Suprapubic skin (tissue), 4 donors: ENCODE results near the gene NR2F1-AS1. TPM values are rescaled to one million over a fixed set of nuclear protein-coding genes. Genes with fewer than 3 reads are reported as not detected.

Experiments
- DNase-seq, 2 donors: peaks; one replicate each; pipeline ENCODE4 v3.0.0-alpha.2; 2019; ENCODE audit warnings: low spot score in 2 of 2
- H3K27ac ChIP-seq: fragments of 200-600 bp; sonication (generic); one replicate; pipeline ENCODE4 v1.5.1; 2019
- H3K27me3 ChIP-seq: fragments of 200-600 bp; sonication (generic); one replicate; pipeline ENCODE4 v1.5.1; 2019
- H3K36me3 ChIP-seq: fragments of 200-600 bp; sonication (generic); one replicate; pipeline ENCODE4 v1.5.1; 2019
- H3K4me1 ChIP-seq: fragments of 200-600 bp; sonication (generic); one replicate; pipeline ENCODE4 v1.5.1; 2019
- H3K4me3 ChIP-seq: fragments of 200-600 bp; sonication (generic); one replicate; pipeline ENCODE4 v1.5.1; 2019; ENCODE audit warnings: mild to moderate bottlenecking
- H3K9me3 ChIP-seq: fragments of 200-600 bp; sonication (generic); one replicate; pipeline ENCODE4 v1.5.1; 2019
- EP300 ChIP-seq: sonication (generic); formaldehyde crosslinking; IDR thresholded peaks from one replicate; pipeline ENCODE4 v1.6.1; 2017; ENCODE audit warnings: antibody characterized with exemption
- POLR2A ChIP-seq, 2 donors: fragments of 450-650 bp; IDR thresholded peaks; one replicate each; pipeline ENCODE4 v1.6.1; 2017; ENCODE audit warnings: antibody characterized with exemption in 2 of 2, mild to moderate bottlenecking in 2 of 2, moderate library complexity in 2 of 2
- POLR2AphosphoS5 ChIP-seq, 3 donors: sonication (generic); formaldehyde crosslinking; IDR thresholded peaks; one replicate each; pipeline ENCODE4 v1.6.1; 2017; ENCODE audit warnings: antibody characterized with exemption in 3 of 3
- WGBS: methylation state at CpG from one replicate; pipeline ENCODE4 v1.1.5; 2018; 5-methylcytosine and 5-hydroxymethylcytosine counted together
- total RNA-seq, 4 donors: library from RNA; depleted of rRNA; stranded (reverse); fragments of >200 nt; gene quantifications; one replicate each; pipeline ENCODE4 v1.1.0, GENCODE V29; 2016
- TF ChIP-seq, protein P1 (sequence below), 2 donors: fragments of 200-600 bp in 1 of 2; fragments of 450-650 bp in 1 of 2; sonication (generic) in 1 of 2; IDR thresholded peaks; one replicate each; pipeline ENCODE4 v1.5.1; 2016 to 2019; ENCODE audit warnings: antibody characterized with exemption in 2 of 2, mild to moderate bottlenecking in 1 of 2, moderate library complexity in 1 of 2

Gene NR2F1-AS1
- total RNA-seq, 4 donors from 2014 or later = 0.76 to 1.4 (median 1.2) TPM

GRCh38 chr5:93571114-93571949 is 9.7 kb downstream of the NR2F1-AS1 start:
- no peak for TF ChIP-seq POLR2A (IDR thresholded peaks at IDR 0.05)
- TF ChIP-seq POLR2AphosphoS5 (IDR thresholded peaks at IDR 0.05) = no peak
- TF ChIP-seq, protein P1, sequence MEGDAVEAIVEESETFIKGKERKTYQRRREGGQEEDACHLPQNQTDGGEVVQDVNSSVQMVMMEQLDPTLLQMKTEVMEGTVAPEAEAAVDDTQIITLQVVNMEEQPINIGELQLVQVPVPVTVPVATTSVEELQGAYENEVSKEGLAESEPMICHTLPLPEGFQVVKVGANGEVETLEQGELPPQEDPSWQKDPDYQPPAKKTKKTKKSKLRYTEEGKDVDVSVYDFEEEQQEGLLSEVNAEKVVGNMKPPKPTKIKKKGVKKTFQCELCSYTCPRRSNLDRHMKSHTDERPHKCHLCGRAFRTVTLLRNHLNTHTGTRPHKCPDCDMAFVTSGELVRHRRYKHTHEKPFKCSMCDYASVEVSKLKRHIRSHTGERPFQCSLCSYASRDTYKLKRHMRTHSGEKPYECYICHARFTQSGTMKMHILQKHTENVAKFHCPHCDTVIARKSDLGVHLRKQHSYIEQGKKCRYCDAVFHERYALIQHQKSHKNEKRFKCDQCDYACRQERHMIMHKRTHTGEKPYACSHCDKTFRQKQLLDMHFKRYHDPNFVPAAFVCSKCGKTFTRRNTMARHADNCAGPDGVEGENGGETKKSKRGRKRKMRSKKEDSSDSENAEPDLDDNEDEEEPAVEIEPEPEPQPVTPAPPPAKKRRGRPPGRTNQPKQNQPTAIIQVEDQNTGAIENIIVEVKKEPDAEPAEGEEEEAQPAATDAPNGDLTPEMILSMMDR (IDR thresholded peaks at IDR 0.05) = no peak
- no peak for TF ChIP-seq EP300
- Histone ChIP-seq H3K4me3 (no peak overlapping the region), H3K9me3 (no peaks in the 10 kb centered on the region), H3K36me3 (no peaks in the 10 kb centered on the region), H3K27ac (no peak overlapping the region), H3K27me3 (peaks cover 80% of the 10 kb centered on the region), H3K4me1 (peaks cover 23% of the 10 kb centered on the region)
- 64% methylated on average over 24 of the region's 32 CpGs for WGBS
- DNase-seq = no peak

DNA sequence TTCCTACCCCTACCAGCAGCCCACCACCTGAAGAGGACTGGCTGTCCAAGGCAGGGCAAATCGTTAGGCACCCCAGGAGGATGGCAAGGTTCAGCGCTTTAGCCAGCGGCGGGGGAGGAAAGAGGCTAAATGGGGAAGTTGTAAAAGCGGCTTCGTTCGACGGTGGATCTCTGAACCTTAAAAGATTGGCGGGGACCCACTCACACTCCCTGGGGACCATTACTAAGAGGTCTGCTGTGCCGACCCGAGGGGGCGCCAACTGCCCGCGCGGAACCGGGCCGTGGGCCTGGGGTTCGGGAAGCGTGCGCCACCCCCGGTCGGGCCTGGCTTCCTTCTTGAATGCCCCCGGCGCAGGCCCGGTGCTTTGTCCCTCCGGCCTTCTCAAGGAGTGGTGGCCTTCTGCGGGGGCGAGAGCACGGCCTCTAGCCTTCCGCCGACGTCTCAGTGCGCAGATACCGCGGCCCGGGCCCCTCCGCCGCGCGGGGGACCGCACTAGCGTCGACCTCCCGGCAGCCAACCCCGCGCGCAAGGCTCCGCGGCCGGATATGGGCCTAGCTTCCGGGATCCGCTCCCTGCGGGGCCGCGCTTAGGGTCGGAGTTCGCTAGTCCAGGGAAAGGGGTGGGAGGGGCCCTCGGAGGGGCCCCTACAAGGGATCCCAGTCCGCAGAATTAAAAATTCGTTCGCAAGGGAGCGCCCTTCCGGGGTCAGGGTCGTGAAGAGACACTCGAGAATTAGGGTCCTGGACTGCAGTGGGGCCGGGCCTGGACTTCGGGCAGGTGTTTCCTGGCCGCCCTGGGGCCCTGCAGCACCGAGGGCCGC is 10.5 kb downstream of the NR2F1-AS1 start:
- no peaks in the 10 kb centered on the region for H3K9me3 ChIP-seq
- H3K4me3 ChIP-seq = peak overlapping the region; percentile 14
- TF ChIP-seq, protein P1 (IDR thresholded peaks at IDR 0.05) = no peak
- TF ChIP-seq POLR2AphosphoS5 (IDR thresholded peaks at IDR 0.05) (no peak), POLR2A (IDR thresholded peaks at IDR 0.05) (no peak), EP300 (no peak)
- no peak overlapping the region for H3K27ac ChIP-seq
- peaks cover 23% of the 10 kb centered on the region for H3K4me1 ChIP-seq
- peaks cover 72% of the 10 kb centered on the region for H3K27me3 ChIP-seq
- DNase-seq = peak in 1 of 2 donors; percentile 60
- whole genome bisulfite sequencing = 55% methylated on average over 14 of the region's 70 CpGs
- no peaks in the 10 kb centered on the region for H3K36me3 ChIP-seq

- H3K27ac ChIP-seq = no peak overlapping the region
- no peaks in the 10 kb centered on the region for H3K36me3 ChIP-seq
- no peak overlapping the region for H3K4me3 ChIP-seq
- no peaks in the 10 kb centered on the region for H3K9me3 ChIP-seq
- H3K4me1 ChIP-seq = peaks cover 23% of the 10 kb centered on the region
- peaks cover 63% of the 10 kb centered on the region for H3K27me3 ChIP-seq
- TF ChIP-seq, protein P1 (IDR thresholded peaks at IDR 0.05) = no peak
- TF ChIP-seq POLR2A (IDR thresholded peaks at IDR 0.05) (no peak), POLR2AphosphoS5 (IDR thresholded peaks at IDR 0.05) (no peak), EP300 (no peak)
- no peak for DNase-seq
- WGBS = 77% methylated on average over 13 of the region's 13 CpGs
Measured at GRCh38 chr5:93569300-93570160, 11.5 kb downstream of the NR2F1-AS1 start.

GRCh38 chr5:93567424-93567823 is 13.6 kb downstream of the NR2F1-AS1 start:
- Histone ChIP-seq H3K4me1 (peaks cover 15% of the 10 kb centered on the region), H3K36me3 (no peaks in the 10 kb centered on the region), H3K4me3 (no peak overlapping the region), H3K9me3 (no peaks in the 10 kb centered on the region), H3K27me3 (peaks cover 42% of the 10 kb centered on the region), H3K27ac (no peak overlapping the region)
- no peak for TF ChIP-seq EP300
- TF ChIP-seq POLR2A (IDR thresholded peaks at IDR 0.05) = no peak
- no peak for TF ChIP-seq POLR2AphosphoS5 (IDR thresholded peaks at IDR 0.05)
- TF ChIP-seq, protein P1 (IDR thresholded peaks at IDR 0.05) = no peak
- DNase-seq = no peak
- WGBS = 64% methylated on average over 1 of the region's 1 CpG
